Daoy (cell line): ENCODE data around the gene EFR3B. TPM values are rescaled to one million over a fixed set of nuclear protein-coding genes. Genes with fewer than 3 reads are reported as not detected.
A peak's percentile ranks its signal among the peaks of the same experiment; 100 is the strongest.
"Not testable (repeated sequence)": the region's sequence is repeated elsewhere in the genome, so short reads cannot be mapped to it uniquely, and the experiment has no call there.

Source experiments
- DNase-seq: peaks from one replicate; pipeline ENCODE4 v3.0.0-alpha.2; 2015; ENCODE audit warnings: low read depth
- total RNA-seq: library from RNA; depleted of rRNA; stranded (reverse); fragments of >200 nt; shearing (Covaris generic); gene quantifications from 2 replicates; pipeline ENCODE4 v1.2.3, GENCODE V29; 2014

The EFR3B gene
- total RNA-seq, 1 experiment from 2014 or later = 4.3 TPM

- DNase-seq = no peak
Measured at GRCh38 chr2:25149646-25150045, 107.8 kb downstream of the EFR3B start.

- not testable (repeated sequence) for DNase-seq
Measured at GRCh38 chr2:25150993-25151392, 109.1 kb downstream of the EFR3B start.

- no peak for DNase-seq
Measured at GRCh38 chr2:25151718-25152117, 109.8 kb downstream of the EFR3B start.

- no peak for DNase-seq
Measured at GRCh38 chr2:25155401-25155800, 113.5 kb downstream of the EFR3B start.

- DNase-seq = no peak
Measured at GRCh38 chr2:25158096-25158852, 116.4 kb downstream of the EFR3B start.

- DNase-seq = peak; percentile 45
Measured at GRCh38 chr2:25159949-25160348, 118.1 kb downstream of the EFR3B start.

- no peak for DNase-seq
Measured at GRCh38 chr2:25160376-25160775, 118.5 kb downstream of the EFR3B start.

GRCh38 chr2:25161055-25161781 is 119.3 kb downstream of the EFR3B start:
- DNase-seq = no peak

- DNase-seq = not testable (repeated sequence)
Measured at GRCh38 chr2:25162061-25162460, 120.2 kb downstream of the EFR3B start.

- no peak for DNase-seq
Measured at GRCh38 chr2:25164561-25164960, 122.7 kb downstream of the EFR3B start.

- DNase-seq = peak; percentile 57
Measured at GRCh38 chr2:25165992-25166875, 124.4 kb downstream of the EFR3B start.

- DNase-seq = peak; percentile 56
Measured at GRCh38 chr2:25168256-25169072, 126.6 kb downstream of the EFR3B start, which contains the start of gene POMC. POMC (minus strand) TSS chr2:25168580; CDS start chr2:25164772, 3,808 bp downstream.

GRCh38 chr2:25169073-25169470 is 127.2 kb downstream of the EFR3B start:
- no peak for DNase-seq

GRCh38 chr2:25170888-25171287 is 129.0 kb downstream of the EFR3B start:
- no peak for DNase-seq

- DNase-seq = no peak
Measured at GRCh38 chr2:25173719-25174118, 131.8 kb downstream of the EFR3B start.

GRCh38 chr2:25174192-25174861 is 132.5 kb downstream of the EFR3B start:
- no peak for DNase-seq

- DNase-seq = no peak
Measured at GRCh38 chr2:25176138-25176537, 134.3 kb downstream of the EFR3B start.

- DNase-seq = no peak
Measured at GRCh38 chr2:25176541-25177181, 134.8 kb downstream of the EFR3B start.

- no peak for DNase-seq
Measured at GRCh38 chr2:25177211-25177611, 135.3 kb downstream of the EFR3B start.

GRCh38 chr2:25178976-25179375 is 137.1 kb downstream of the EFR3B start:
- DNase-seq = no peak
